HG03521 (cell line): ENCODE measurements around the gene CTNNA2.
"Not testable (repeated sequence)": the region's sequence is repeated elsewhere in the genome, so short reads cannot be mapped to it uniquely, and the experiment has no call there.

ENCODE experiments used
- ATAC-seq: cut with Tn5 transposase; IDR thresholded peaks from one replicate; pipeline ENCODE4 v1.9.1; 2021; ENCODE audit warnings: mild to moderate bottlenecking, moderate library complexity; ENCODE audit not compliant: unreplicated experiment

The CTNNA2 gene

DNA sequence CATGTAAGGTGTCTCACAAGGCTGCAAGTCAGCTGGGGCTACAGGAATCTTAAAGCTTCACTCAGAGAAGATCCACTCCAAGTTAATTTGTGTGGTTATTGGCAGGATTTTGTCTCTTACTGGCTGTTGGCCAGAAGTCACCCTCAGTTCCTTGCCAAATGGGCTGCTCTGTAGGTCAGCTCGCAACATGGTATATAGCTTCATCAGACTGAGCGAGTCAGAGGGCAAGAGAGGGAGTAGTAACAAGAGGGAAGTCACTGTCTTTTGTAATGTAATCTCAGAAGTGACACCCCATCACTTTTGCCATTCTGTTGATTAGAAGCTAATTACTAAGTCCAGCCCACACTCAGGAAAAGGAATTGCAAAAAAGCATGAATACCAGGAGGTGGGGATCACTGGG is 672.2 kb downstream of the CTNNA2 start:
- no peak for ATAC-seq

DNA sequence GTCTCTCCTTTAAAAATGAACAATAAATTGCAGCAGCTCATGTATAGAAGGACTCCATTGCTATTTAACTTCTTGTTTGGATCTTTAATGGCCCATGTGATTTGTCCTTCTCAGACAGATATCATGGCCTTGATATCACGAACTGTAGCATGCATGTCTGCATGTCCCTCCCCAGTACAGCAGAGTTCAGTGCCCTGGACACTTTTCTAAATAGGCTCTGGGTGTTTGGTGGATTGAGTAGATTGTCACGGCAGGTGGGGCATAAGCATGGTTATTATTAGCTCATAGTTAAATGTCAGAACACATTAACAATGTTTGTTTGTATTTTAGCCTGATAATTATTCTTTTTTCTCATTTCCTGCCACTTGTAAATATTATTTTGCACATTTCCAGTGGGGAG is 673.4 kb downstream of the CTNNA2 start:
- no peak for ATAC-seq

- no peak for ATAC-seq
Observed at GRCh38 chr2:80187156-80187555, 674.3 kb downstream of the CTNNA2 start.

DNA sequence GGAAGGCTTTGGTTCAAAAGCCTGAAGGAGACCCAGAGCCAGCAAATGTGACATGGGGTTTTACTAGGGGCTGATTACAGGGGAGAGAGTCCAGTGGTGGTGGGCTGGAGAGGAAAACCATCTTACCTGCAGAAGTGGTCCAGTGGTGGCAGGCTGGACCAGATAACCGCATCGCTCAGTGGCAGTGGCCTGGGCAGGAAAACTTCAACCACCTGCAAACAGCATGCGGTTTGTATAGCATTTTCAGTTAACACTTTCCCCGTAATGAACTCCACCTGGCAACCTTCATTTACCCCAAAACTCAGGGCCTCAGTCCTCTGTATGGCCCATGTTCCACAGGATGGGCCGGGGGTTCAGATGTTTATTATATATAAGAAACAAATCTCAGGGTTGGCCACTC is 677.3 kb downstream of the CTNNA2 start:
- ATAC-seq, result no peak

DNA sequence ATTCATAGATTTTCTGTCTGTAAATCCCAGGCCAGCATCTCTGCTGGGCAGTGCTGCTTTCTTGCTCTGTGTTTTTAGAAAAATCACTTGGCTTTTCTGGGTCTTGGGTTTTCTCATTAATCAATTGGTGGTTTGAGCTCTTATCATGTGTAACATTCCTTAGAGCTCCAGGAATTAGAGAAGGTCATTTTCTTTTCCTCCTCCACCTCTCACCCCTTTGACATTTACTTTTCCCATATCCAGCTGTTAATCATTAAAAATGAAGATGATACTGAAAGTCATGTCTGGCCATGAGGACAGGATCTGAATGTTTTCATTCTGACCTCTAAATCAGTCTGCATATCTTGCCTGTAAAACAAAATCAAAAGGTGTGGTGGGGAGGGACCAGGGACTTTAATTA is 680.7 kb downstream of the CTNNA2 start:
- ATAC-seq, result no peak

- no peak for ATAC-seq
Observed at GRCh38 chr2:80195034-80195433, 682.2 kb downstream of the CTNNA2 start.

GRCh38 chr2:80198042-80198441 is 685.2 kb downstream of the CTNNA2 start:
- no peak for ATAC-seq

DNA sequence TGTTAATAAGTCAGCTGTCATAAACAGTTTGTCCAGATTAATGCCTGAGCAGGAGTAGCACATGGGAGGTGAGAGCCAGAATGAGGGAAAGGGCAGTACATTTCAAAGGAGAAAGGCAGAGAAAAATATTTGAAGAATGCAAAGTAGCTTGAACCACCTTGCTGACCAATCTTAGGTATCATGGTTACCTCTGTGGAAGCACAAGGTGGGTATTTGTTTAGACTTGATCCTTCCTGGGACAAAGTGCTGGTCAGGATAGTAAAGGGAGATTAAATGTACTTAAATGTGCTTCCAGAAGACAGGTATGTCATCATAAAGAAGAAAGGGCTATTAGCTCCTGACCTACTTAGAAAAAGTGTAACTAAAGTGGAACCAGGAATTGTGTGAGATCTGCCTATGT is 686.7 kb downstream of the CTNNA2 start:
- no peak for ATAC-seq

DNA sequence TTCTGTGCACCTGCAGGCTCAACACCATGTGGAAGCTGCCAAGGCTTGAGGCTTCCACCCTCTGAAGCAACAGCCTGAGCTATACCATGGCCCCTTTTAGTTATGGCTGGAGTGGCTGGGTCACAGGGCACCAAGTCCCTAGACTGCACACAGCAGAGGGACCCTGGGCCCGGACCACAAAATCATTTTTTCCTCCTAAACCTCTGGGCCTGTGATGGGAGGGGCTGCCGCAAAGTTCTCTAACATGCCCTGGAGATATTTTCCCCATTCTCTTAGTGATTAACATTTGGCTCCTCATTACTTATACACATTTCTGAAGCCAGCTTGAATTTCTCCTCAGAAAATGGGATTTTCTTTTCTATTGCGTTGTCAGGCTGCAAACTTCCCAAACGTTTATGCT is 691.1 kb downstream of the CTNNA2 start:
- ATAC-seq, result not testable (repeated sequence)

GRCh38 chr2:80205498-80205897 is 692.6 kb downstream of the CTNNA2 start:
- ATAC-seq, result no peak

GRCh38 chr2:80209458-80209857 is 696.6 kb downstream of the CTNNA2 start:
- no peak for ATAC-seq

DNA sequence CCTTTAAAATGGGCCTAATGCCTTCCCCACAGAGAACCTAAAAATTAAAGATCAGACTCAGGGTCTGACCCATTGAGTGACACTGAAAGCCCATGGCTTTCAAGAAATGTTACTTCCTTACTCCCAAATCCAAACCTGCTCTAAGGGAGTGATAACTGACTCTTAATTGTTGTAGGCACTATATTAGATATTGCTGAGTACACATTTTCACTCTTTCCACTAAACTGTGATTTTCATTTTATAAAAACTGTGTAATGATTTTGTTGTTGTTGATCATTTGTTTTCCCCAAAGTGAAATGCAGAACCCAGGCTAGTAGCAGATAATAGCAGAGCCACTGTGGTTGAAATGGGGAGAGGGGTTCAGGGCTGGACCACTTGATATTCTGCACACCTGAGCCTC is 704.6 kb downstream of the CTNNA2 start:
- no peak for ATAC-seq

DNA sequence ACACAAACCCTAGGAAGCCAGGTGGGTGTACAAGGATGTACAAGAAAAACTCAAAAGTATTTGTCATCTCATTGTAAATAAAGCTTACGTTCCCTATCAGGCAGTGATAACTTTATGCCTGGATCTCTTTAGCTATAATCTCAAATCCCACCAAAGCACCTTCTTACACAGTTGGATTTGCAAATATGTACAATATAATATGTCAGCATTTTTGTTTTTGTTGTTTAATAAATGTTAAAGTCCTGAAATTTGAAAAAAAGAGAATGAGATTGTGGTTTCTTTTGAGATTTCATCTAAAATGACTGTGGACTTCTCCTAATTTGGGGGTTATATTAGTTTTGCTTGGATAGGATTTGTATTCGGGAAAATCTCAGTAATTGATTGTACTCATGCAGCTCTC is 709.8 kb downstream of the CTNNA2 start:
- no peak for ATAC-seq

GRCh38 chr2:80231421-80231820 is 718.6 kb downstream of the CTNNA2 start:
- no peak for ATAC-seq

GRCh38 chr2:80233333-80233732 is 720.5 kb downstream of the CTNNA2 start:
- ATAC-seq, result no peak

DNA sequence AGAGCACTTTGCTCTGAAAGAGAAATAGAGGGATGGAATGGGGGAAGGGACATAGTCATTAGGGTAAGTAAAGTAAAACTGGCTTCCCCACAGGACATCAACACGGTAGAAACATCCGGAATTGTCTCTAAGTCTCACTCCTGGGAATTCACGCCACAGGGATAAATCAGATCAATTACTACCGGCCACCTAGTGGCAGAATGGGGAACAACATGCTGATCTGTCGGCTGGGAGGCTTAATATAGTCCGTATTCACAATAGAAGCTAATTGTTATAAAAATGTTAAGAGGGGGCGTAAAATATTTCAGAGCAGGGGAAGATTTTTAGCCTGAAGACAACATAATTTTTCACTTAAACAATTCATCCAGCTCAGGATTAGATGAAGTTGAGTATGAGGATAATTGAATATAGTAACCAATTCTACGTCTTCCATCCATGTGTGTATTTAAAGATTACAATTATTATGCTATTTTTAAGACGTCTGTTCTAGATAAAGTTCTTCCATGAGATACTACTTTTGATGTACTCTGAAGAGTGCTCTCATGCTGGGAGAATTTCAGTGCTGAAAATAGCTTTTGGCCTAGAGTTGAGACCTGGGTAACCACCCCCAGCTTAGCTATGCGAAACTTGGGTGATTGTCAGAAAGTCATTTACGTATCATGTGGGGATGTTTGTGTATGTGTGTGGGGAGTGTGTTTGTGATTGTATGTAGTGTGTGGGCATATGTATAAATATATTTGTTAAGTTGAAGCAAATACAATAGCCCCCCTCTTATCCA is 726.0 kb downstream of the CTNNA2 start:
- no peak for ATAC-seq

- no peak for ATAC-seq
Observed at GRCh38 chr2:80242355-80242910, 729.6 kb downstream of the CTNNA2 start.

GRCh38 chr2:80244905-80245584 is 732.2 kb downstream of the CTNNA2 start:
- ATAC-seq, result no peak

DNA sequence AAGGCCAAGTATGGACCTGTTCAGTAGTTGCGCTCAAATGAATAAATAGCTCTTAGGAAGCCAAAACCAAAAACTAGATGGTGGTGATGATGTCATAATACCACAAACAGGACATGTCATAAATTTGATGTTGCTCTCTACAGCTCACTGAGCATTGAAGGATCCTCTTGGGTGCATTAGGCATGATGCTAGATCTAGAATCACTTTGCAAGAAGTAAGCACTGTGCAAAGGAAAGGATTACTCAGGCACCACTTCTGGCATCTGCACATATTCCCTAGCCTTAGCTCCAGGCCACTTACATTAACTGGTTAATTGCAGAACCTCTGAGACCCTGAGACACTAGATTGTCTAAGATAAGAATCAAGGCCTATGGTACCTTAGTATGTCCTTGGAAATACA is 733.7 kb downstream of the CTNNA2 start:
- ATAC-seq, result no peak

- no peak for ATAC-seq
Observed at GRCh38 chr2:80247339-80247738, 734.5 kb downstream of the CTNNA2 start.

DNA sequence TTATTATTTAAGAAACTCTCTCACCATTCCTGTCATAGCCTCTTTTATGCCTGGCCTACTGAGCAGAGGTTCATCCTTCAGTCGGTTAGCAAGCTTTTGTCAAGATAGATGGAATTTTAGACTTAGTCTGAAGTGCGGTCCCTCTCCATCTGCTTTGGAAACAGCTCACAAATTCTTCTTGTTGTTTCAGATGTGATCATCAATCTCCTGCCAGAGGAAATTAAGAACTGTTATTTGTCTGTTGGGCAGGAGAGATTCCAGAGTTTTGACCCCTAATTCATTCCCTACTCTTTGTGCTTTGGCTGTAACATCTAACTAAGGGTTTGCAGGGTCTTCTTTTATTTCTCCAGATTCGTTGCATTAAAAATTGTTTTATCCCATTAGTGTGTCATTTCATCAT is 735.3 kb downstream of the CTNNA2 start:
- no peak for ATAC-seq

- no peak for ATAC-seq
Observed at GRCh38 chr2:80252294-80252986, 739.6 kb downstream of the CTNNA2 start.
